Motor neuron (in vitro differentiated cells): ENCODE results near the gene ZFYVE21. TPM values are rescaled to one million over a fixed set of nuclear protein-coding genes. Genes with fewer than 3 reads are reported as not detected.

Experiments
- ATAC-seq, 8 experiments: fragments of 200-7000 bp; cut with Tn5 transposase; replicated peaks in 6 of 8; 2 replicates each; pipeline ENCODE4 v1.8.0; 2021; ENCODE audit warnings: mild to moderate bottlenecking in 8 of 8, moderate library complexity in 8 of 8
- H3K27ac ChIP-seq, 2 donors: fragments of 250-450 bp; sonication (Bioruptor Pico); 2 replicates each; pipeline ENCODE4 v1.9.0; 2021; ENCODE audit warnings: antibody characterized with exemption in 2 of 2, mild to moderate bottlenecking in 2 of 2, moderate library complexity in 1 of 2
- H3K4me1 ChIP-seq, 2 donors: fragments of 250-450 bp; sonication (Bioruptor Pico); replicated peaks in 1 of 2; 2 replicates each; pipeline ENCODE4 v1.6.1; 2021; ENCODE audit warnings: antibody characterized with exemption in 2 of 2, mild to moderate bottlenecking in 2 of 2, moderate library complexity in 1 of 2
- H3K4me3 ChIP-seq, 5 donors: fragments of 250-450 bp; sonication (Bioruptor Pico); 2 replicates each; pipeline ENCODE4 v1.9.0; 2021; ENCODE audit warnings: antibody characterized with exemption in 5 of 5, mild to moderate bottlenecking in 5 of 5, moderate library complexity in 4 of 5
- WGBS, 10 experiments: fragments of 450-650 bp; shearing (Covaris generic); methylation state at CpG; one replicate each; pipeline ENCODE4 v1.0.0; 2022; 5-methylcytosine and 5-hydroxymethylcytosine counted together
- in situ Hi-C, 9 experiments: fragments of 400-800 bp; cut with MboI; loops; one replicate each; pipeline ENCODE4 v1.15.0; 2021; ENCODE audit warnings: low sequenced_read_pairs in 9 of 9, low pct_unique_long_range_greater_than_20kb in 2 of 9; ENCODE audit not compliant: unreplicated experiment in 9 of 9
- total RNA-seq, 8 experiments: library from RNA; unstranded; fragments of 300-600 nt; gene quantifications; 2 replicates each; pipeline versions ENCODE4 v1.2.3 to v1.2.4, GENCODE V29; 2022

The ZFYVE21 gene
- total RNA-seq, 8 experiments from 2014 or later: 18.3 to 41.8 (median 29.6) TPM

DNA sequence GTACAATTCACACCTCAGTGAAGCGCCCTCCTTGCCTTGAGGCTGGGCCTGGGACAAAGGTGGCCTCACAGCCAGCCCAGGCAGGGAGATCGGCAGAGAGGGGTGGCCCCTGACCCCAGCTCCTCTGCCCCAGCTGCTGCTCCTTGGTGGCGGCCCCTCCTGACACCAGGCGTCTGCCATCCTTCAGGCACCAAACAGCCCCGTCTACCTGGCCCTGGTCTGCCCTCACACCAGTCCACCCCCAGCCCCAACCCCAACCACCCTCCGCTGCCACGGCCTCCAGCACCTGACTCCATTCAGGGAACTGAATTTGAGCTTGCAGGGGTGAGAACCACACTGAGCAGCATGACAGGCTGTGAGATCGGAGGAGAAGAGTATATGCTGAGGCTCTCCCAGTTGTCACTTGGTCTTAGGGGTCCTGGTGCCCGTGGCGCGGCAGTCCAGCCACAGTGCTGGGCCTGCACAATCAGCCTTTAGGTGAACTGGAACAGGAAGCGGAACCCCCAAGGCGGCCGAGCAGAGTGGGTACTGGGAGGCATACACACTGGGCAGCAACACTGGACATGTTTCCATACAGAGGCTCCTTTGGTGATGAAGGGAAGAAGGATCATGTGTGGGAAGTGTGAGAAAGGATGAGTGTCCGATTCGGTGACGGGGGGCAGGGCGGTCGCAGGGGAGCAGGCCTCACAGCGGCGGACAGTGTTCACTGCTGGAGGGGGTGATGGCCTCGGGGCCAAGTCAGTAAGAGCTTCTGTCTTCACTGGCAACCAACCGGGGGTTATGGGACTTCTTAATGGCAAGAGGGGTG, 18.7 kb downstream of the ZFYVE21 start:
- in situ Hi-C loops: no loop called here
- whole genome bisulfite sequencing, 10 experiments: 60 to 100% (median 92%) methylated on average over 1 to 8 of the region's 23 CpGs; no CpG with 5 or more reads in 2 of the 10 experiments
- no peaks in the 10 kb centered on the region for H3K4me1 ChIP-seq

DNA sequence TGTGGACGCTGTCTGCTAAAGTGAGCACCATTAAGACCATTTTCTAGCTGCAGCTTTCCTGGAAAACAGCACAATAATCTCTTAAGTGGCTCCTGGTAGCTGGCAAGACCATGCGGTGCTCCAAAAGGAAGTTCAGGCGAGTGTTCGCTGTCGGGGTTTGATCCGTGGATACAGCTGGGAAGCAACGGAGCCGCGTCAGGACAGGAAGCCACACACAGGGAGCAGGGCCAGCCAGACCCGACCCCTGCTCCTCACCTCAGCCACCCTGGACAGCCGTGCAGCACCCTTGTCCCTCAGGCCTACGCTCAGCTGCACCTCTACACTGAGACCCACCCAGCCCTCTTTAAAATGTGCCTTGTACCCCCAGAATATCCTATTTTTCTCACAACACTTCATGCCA, 19.4 kb downstream of the ZFYVE21 start:
- in situ Hi-C loops: no loop called here

More for the DNA sequence above, 18.7 kb downstream of the ZFYVE21 start:
- Histone ChIP-seq H3K27ac (no peak overlapping the region), H3K4me3 (no peak overlapping the region)
- ATAC-seq: peak in 1 of 8 experiments; percentile 3

DNA sequence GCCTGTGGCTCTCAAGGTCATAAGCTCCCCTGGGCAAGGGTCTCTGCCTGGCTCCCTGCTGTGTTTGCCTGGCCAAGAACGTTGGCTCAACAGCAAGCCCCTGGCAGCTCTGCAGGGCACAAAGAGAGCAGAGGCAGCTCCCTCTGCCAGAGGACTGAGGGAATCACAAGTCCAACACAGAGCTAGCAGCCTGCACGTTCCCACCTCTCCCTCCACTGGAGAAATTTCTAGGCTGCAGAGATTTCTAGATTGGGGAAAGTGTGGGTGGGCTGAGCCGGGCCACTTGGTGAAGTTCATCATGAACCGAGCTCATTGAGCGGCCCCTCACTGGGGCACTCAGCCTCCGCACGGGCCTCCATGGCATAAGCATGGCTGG, 19.8 kb downstream of the ZFYVE21 start:
- peak in 5 of 8 experiments; percentile 9 to 52 (median 21) for ATAC-seq
- Histone ChIP-seq H3K4me1 (no peaks in the 10 kb centered on the region), H3K27ac (no peak overlapping the region), H3K4me3 (no peak overlapping the region)
- WGBS, 10 experiments: 80% methylated on average over 1 of the region's 7 CpGs; no CpG with 5 or more reads in 9 of the 10 experiments
- in situ Hi-C loops: no loop called here

More for the DNA sequence above, 19.4 kb downstream of the ZFYVE21 start:
- H3K4me1 ChIP-seq: no peaks in the 10 kb centered on the region
- WGBS, 10 experiments: 60 to 100% (median 100%) methylated on average over 1 to 5 of the region's 12 CpGs; no CpG with 5 or more reads in 3 of the 10 experiments
- no peak overlapping the region for H3K27ac ChIP-seq
- no peak overlapping the region for H3K4me3 ChIP-seq
- ATAC-seq: peak in 2 of 8 experiments; percentile 3 to 11

DNA sequence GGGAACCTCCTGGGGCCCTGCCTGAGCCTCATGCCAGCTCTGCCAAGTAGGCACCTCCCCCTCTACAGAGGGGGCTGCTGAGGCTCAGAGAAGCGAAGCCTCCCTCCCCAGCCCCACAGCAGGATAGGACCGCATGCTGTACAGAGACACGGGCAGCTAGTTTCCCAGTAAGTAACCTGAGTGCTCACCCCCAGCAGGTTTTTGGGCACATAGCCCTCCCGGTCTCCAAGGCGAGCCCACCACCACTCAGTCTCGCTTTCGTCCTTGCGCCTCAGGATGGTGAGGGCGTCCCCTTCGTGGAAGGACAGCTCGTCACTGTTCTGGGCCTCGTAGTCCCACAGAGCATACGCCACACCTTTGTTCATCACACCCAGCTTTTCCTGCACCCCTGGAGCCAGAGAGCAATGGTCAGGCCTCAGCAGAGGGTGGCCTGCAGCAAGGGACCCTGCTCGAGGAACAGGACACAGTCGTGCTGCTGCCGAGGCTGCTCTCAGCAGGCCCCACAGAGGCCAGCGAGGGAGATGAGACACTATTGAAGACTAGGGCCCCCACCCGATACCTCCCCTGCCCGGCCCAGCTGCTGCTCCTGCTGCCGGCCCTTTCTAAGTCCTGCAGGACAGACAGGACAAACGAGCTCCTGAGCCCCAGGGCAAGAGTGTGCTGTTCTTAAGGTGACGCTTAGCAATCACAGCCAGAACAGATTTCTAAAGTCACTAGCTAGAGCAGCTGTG, 20.4 kb downstream of the ZFYVE21 start:
- Histone ChIP-seq H3K4me1 (no peaks in the 10 kb centered on the region), H3K27ac (no peak overlapping the region), H3K4me3 (no peak overlapping the region)
- WGBS, 10 experiments: 0 to 90% (median 60%) methylated on average over 1 to 2 of the region's 22 CpGs; no CpG with 5 or more reads in 4 of the 10 experiments
- in situ Hi-C loops: no loop called here
- ATAC-seq: peak in 4 of 8 experiments; percentile 6 to 25 (median 14)

DNA sequence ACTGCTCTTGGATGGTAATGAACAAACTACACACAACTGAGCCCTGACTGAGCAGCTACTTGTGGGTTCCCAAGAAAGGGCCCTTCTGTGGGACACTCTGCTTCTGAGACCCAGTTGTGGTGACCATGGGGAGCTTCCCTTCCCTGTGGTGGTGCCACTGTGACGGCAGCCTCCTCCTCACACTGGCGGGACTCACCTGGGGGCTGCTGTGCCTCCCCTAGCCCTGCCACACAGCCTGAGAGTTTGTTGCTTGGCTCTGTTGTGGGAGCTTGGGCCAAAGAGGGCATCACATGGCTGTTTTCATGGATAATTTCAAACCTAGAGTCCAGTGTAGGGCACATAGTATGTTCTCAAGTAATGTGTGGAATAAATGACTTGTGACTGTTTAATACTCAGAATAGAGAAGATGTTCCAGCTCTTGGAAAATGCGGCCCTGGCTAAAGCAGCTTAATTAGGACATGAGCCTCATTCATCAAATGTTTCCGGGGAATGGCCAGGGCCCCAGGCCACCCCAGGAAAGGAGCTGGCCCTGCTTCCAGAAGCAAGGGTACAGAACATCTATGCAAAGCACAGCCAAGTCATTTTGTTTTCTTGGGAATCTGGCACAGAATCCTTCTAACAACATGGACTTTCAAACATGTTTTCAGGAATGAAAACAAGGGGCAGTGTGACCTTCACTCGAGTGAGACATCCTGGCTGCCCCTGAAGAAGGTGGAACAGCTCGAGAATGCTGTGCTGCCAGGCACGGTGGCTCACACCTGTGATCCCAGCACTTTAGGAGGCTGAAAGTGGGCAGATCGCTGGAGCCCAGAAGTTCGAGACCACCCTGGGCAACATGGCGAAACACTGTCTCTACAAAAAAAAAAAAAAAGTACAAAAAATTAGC, 21.2 kb downstream of the ZFYVE21 start:
- 40 to 100% (median 91%) methylated on average over 1 to 6 of the region's 10 CpGs; no CpG with 5 or more reads in 2 of the 10 experiments for WGBS, 10 experiments
- in situ Hi-C loops: no loop called here
- ATAC-seq: no peak
- no peaks in the 10 kb centered on the region for H3K4me1 ChIP-seq
- H3K27ac ChIP-seq: no peak overlapping the region
- H3K4me3 ChIP-seq: no peak overlapping the region

DNA sequence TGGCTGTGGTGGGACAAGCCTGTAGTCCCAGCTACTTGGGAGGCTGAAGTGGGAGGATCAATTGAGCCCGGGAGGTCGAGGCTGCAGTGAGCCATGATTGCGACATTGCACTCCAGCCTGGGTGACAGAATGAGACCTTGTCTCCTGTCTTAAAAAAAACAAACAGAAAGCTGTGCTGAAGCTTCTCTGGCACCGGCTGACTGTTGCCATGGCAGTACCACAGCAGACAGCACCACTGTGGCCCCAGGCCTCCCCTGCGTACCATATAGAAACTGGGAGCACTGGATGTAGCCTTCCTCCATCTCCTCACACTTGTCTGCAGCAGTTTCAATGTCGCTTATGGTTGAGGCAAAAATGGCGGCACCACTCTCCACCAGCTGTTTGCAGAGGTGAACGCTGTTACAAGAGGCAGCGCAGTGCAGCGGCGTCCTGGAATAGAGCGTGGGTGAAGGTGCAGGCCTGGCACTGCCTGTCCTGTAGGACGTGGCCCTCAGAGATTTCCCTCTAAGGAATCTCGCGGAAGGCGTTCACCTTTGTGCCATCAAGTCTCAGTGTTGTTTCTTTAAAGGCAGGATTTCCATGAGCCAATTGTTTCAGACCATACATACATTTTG, 21.9 kb downstream of the ZFYVE21 start:
- WGBS, 10 experiments: 67 to 96% (median 93%) methylated on average over 3 to 15 of the region's 16 CpGs; no CpG with 5 or more reads in 3 of the 10 experiments
- no peak overlapping the region for H3K4me3 ChIP-seq
- H3K4me1 ChIP-seq: no peaks in the 10 kb centered on the region
- no peak overlapping the region for H3K27ac ChIP-seq
- in situ Hi-C loops: no loop called here
- no peak for ATAC-seq

DNA sequence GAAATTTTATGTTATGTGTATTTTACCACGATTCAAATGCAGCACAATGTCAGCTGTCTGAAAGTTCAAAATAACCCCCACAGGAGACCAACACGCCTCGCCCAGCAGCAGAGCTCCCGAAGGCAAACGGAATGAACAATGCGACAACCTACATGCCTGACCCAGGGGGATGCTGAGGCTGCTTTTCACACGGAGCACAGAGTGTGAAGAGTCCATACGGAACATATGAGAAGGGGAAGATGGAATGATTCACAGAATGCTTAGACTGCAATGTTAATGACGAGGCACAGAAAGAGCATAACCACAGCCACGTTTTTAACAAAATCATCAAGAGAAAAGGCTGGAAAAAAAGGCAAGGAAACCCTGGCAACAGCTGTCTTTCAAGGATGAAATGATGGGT, 22.6 kb downstream of the ZFYVE21 start:
- H3K27ac ChIP-seq: no peak overlapping the region
- no peak overlapping the region for H3K4me3 ChIP-seq
- no peaks in the 10 kb centered on the region for H3K4me1 ChIP-seq
- in situ Hi-C loops: no loop called here
- 0 to 92% (median 75%) methylated on average over 1 to 9 of the region's 10 CpGs for WGBS, 10 experiments
- ATAC-seq: peak in 3 of 8 experiments; percentile 15 to 23 (median 18)

DNA sequence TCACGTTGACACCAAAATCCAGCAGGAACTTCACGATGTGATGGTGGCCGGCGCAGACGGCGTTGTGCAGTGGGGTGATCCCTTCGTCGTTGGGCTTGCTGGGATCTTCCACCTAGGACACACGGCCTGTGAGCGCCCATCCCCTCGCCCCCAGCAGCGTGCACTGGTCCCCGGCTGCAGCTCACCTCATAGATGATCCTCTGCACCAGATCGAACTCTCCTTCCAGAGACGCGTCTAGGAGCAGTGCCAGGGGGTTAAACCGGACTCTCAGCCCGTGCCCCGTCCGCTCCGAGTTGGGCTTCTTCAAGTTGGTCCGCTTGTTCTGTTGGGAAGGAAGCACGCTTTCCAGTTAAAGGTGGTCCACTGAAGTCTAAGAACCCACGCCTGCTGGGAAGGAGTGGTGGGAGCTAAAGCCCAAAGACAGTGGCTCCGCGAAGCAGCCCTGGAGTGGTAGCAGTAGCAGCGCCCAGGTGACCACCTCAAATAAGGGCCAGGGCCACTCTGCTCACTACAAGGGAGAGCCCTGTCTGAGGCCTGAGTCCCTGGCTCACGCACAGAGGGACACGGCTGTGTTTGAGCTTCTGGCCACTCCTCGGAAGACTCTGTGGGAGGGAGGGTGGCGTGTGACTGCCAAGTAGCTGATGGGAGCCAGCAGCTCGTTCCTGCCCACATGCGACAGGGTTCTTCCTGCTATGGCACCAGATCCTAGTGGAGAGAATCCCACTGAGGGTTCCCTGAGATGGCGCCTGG, 23.3 kb downstream of the ZFYVE21 start:
- Histone ChIP-seq H3K27ac (no peak overlapping the region), H3K4me3 (no peak overlapping the region), H3K4me1 (no peaks in the 10 kb centered on the region)
- ATAC-seq: no peak
- in situ Hi-C loops: no loop called here
- WGBS, 10 experiments: 50 to 100% (median 87%) methylated on average over 2 to 26 of the region's 34 CpGs; no CpG with 5 or more reads in 2 of the 10 experiments

DNA sequence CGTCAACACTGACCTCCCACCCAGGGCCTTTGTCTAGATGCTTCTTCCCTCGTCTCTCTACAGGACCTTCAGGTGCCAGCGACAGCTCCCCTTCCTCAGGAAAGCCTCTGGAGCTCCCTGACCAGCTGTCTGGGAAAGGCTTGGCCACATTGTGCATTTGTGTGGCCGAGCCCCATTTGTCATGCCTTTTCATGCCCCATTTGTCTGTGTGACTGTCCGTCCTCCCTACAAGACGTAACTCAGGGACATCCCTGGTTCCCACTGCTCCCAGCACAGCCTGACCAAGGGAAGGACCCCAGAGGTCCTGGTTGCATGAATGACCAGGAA, 23.8 kb downstream of the ZFYVE21 start:
- WGBS, 10 experiments: 67 to 100% (median 100%) methylated on average over 1 to 2 of the region's 6 CpGs; no CpG with 5 or more reads in 5 of the 10 experiments
- no peak overlapping the region for H3K4me3 ChIP-seq
- ATAC-seq: no peak
- no peak overlapping the region for H3K27ac ChIP-seq
- in situ Hi-C loops: no loop called here
- H3K4me1 ChIP-seq: no peaks in the 10 kb centered on the region

DNA sequence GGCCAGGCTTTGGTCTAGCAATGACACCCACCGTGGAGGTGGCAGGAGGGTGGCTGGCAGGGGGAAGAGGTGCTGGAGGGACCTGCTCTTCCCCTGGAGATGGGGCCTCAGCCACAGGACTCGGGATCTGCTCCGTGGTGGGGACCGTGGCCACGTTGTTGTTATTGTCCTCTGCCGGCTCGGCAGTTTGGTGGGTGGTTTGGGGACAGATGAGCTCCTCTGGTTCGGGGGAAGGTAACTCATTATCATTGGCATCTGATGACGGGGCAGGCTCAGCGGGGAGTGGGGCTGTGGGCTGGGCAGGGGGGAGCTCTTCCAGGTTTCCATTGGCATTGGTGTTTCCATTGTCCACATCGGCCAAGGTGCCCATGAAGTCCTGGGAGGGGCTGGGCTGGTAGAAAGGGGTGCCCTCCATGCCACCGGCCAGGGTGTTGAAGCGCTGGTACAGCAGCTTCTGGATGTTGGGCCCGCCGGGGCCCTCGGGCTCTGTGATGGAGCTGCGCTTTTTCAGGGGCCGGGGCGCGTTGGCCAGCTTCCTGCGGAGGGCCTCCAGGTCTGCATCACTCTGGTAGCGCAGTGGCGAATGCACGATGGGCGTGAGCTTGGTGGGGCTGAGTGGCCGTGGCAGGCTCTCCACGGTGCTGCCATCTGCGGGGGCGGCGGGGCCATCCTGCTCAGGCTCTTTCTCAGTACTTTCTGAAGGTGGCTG, 24.3 kb downstream of the ZFYVE21 start:
- Histone ChIP-seq H3K4me3 (no peak overlapping the region), H3K27ac (no peak overlapping the region), H3K4me1 (no peaks in the 10 kb centered on the region)
- WGBS, 10 experiments: 100% methylated on average over 3 to 4 of the region's 30 CpGs; no CpG with 5 or more reads in 8 of the 10 experiments
- ATAC-seq: no peak
- in situ Hi-C loops: no loop called here

DNA sequence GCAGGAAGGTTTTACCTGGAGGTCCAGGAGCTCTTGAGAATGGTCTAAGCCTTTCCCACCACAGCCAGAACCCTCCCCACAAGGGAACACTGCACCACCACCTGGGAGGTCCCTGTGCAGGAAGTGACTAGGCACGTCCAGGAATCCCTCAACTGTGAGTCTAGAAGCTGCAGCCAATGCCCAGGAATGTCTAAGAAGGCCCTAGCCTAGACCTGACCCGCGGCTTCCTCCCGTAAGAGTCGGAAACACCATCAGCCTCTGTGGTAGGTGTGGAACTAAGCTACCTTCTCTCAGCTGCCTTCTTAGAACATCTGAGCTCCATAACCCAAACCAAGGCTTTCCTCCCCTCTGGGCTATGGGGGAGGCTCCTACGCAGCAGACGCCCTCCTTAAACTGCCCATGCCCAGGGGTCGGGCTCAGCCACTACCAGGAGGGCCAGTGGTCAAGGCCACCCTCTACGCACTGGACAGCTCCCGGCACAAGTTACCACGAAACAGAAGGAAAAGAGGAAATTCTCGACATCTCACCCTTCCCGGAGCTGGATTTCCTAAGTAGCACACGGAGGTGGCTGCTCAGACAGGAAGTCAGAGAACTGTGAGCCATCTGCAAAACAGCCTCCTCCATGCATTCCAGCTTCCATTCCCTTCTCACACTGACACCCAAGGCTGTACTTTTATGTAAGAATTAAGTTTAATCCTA, 25.5 kb downstream of the ZFYVE21 start:
- no peak for ATAC-seq
- 80 to 95% (median 90%) methylated on average over 1 to 12 of the region's 14 CpGs; no CpG with 5 or more reads in 5 of the 10 experiments for WGBS, 10 experiments
- Histone ChIP-seq H3K4me1 (no peaks in the 10 kb centered on the region), H3K27ac (no peak overlapping the region), H3K4me3 (no peak overlapping the region)
- in situ Hi-C loops: no loop called here
